ENCODE results near the gene THEMIS. TPM values are rescaled to one million over a fixed set of nuclear protein-coding genes. Genes with fewer than 3 reads are reported as not detected.
"Not testable (repeated sequence)": the region's sequence is repeated elsewhere in the genome, so short reads cannot be mapped to it uniquely, and the experiment has no call there.

Gene THEMIS
- total RNA-seq, 2 donors from 2014 or later: 3.8 to 44.2 TPM

GRCh38 chr6:127793396-127793795 is 107.5 kb downstream of the THEMIS start:
- Mint-ChIP-seq H3K36me3 (no peaks in the 10 kb centered on the region), H3K27ac (no peak overlapping the region), H3K9me3 (no peaks in the 10 kb centered on the region), H3K4me3 (no peak overlapping the region), H3K27me3 (no peaks in the 10 kb centered on the region), H3K4me1 (ENCODE audit: low read depth in 2 of 2) (no peaks in the 10 kb centered on the region)
- no peak for DNase-seq (ENCODE audit: low spot score)
- no peak for ATAC-seq

GRCh38 chr6:127792616-127793015 is 108.2 kb downstream of the THEMIS start:
- H3K4me3 Mint-ChIP-seq: no peak overlapping the region
- no peak overlapping the region for H3K27ac Mint-ChIP-seq
- H3K27me3 Mint-ChIP-seq: no peaks in the 10 kb centered on the region
- no peaks in the 10 kb centered on the region for H3K4me1 Mint-ChIP-seq (ENCODE audit: low read depth in 2 of 2)
- no peaks in the 10 kb centered on the region for H3K36me3 Mint-ChIP-seq
- DNase-seq (ENCODE audit: low spot score) (no peak), ATAC-seq (no peak)
- H3K9me3 Mint-ChIP-seq: no peaks in the 10 kb centered on the region

DNA sequence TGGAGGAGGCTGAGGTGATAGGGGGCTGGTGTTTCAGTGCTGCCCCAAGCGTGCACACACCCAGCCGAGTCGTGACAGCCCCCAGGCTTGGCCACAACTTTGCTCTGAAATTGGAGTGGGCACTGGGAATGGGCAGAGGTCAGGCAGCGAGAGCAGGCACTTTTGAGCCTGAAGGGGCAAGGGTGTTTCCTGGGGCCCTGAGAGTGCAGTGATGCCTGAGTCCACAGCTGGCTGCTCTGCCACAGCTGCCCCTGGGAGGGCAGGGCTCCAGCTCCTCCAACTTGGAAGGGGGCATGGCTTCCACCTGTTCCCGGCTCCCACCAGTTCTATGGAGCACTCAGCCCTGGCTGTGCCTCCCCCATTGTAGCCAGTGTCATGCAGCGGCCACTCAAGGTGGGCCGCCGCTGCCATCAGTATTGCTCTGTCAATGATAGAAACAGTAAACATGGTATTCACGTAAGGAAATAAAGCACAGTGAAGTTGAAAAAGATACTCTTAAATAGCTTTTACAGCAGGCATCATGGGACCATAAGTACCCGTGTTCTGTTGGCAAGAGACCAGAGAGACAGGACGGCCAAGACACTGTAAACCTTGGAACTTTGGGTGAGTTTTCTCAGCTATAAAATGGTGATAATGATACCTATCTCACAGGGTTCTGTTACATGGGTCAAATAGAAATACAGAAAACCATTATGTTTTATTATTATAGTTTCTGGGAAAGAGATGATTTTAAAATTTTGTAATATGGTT is 108.9 kb downstream of the THEMIS start:
- H3K4me1 Mint-ChIP-seq (ENCODE audit: low read depth in 2 of 2): no peaks in the 10 kb centered on the region
- H3K36me3 Mint-ChIP-seq: no peaks in the 10 kb centered on the region
- DNase-seq (ENCODE audit: low spot score) (no peak), ATAC-seq (peak in 1 of 2 donors; percentile 6)
- H3K27ac Mint-ChIP-seq: no peak overlapping the region
- H3K9me3 Mint-ChIP-seq: no peaks in the 10 kb centered on the region
- H3K4me3 Mint-ChIP-seq: no peak overlapping the region
- H3K27me3 Mint-ChIP-seq: no peaks in the 10 kb centered on the region

DNA sequence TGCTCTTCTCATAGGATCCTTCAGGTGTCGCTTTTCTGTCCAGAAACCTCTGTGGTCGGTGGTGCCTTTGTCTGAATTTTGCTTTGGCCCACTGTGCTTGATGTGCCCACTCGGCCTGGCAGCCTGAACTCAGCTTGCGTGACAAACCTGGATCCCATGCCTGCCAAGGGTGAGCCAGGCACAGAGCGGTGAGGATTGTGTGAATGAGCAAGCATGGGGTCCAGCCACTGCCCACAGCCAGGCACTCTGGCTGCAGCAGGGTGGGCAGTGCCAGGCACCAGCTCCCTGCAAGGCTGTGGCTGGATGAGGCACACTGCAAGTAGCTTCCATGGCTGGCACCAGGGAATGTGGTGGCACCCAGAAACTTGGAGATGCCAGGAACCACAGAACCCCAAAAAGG is 110.3 kb downstream of the THEMIS start:
- H3K36me3 Mint-ChIP-seq: no peaks in the 10 kb centered on the region
- H3K4me1 Mint-ChIP-seq (ENCODE audit: low read depth in 2 of 2): no peaks in the 10 kb centered on the region
- no peaks in the 10 kb centered on the region for H3K9me3 Mint-ChIP-seq
- no peaks in the 10 kb centered on the region for H3K27me3 Mint-ChIP-seq
- H3K4me3 Mint-ChIP-seq: no peak overlapping the region
- DNase-seq (ENCODE audit: low spot score): no peak
- H3K27ac Mint-ChIP-seq: no peak overlapping the region
- peak; percentile 20 to 31 for ATAC-seq

DNA sequence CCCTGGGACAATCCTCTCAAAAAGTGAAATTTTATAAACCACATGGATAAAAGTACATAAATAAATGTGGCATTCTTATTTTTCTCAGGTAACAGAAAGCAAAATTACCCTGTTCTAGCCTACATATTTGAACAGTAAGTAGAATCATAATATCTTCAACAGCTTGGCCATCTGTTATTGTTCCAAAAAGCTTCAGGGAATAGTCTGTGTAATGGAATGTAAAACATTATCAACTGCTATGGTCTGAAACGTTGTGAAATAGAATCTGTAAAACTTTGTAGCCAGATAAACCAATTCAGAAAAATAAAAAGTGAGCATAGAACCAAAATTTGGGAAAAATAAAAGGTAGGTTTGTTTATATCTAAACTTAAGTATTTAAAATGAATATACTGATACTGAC is 114.7 kb downstream of the THEMIS start:
- Mint-ChIP-seq H3K9me3 (peaks cover 4% of the 10 kb centered on the region), H3K27ac (no peak overlapping the region), H3K27me3 (no peaks in the 10 kb centered on the region), H3K4me1 (ENCODE audit: low read depth in 2 of 2) (no peaks in the 10 kb centered on the region), H3K36me3 (no peaks in the 10 kb centered on the region), H3K4me3 (no peak overlapping the region)
- DNase-seq (ENCODE audit: low spot score) (no peak), ATAC-seq (no peak)

DNA sequence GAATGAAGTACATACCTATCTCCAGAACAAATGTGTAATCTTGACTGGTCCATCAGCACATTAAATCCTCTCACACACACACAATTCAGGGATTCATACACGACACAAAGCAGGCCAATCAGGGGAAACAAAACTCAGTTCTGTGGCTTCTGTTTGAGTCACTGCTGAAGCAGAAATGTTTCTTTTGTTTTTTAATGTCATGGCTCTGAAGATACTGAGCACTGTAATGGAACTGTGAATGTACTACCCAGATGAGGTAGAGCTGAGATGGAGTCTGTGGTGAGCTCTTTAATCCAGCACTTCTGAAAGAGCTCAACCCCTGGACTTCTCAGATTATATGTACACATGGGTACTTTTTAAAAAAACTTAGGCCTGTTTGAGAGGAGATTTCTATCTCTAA is 116.4 kb downstream of the THEMIS start:
- Mint-ChIP-seq H3K36me3 (no peaks in the 10 kb centered on the region), H3K4me3 (no peak overlapping the region), H3K9me3 (peaks cover 4% of the 10 kb centered on the region), H3K27ac (no peak overlapping the region), H3K27me3 (no peaks in the 10 kb centered on the region), H3K4me1 (ENCODE audit: low read depth in 2 of 2) (no peaks in the 10 kb centered on the region)
- DNase-seq (ENCODE audit: low spot score) (no peak), ATAC-seq (peak in 1 of 2 donors; percentile 24)

- not testable (repeated sequence) for H3K9me3 Mint-ChIP-seq; H3K27ac Mint-ChIP-seq; H3K4me1 Mint-ChIP-seq (ENCODE audit: low read depth in 2 of 2); ATAC-seq; H3K4me3 Mint-ChIP-seq; DNase-seq (ENCODE audit: low spot score); H3K27me3 Mint-ChIP-seq; H3K36me3 Mint-ChIP-seq
Observed at GRCh38 chr6:127781636-127782272, 119.1 kb downstream of the THEMIS start.

DNA sequence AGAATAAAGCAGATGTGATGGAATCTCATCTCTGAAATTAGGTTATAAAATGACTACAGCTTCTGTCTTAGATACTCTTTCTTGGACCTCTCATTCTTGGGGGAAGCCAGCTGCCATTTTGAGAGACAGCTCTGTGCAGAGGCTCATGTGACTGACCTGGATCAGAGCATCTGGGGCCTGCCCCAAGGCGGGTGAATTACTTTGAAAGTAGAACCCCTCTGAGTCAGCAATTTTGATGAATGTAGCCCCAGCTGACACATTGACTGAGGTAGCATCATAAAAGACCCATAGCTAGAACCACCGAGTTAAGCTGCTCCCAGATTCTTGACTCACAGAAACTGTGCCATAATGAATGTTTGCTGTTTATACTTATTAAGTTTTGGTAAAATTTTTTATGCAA is 124.5 kb downstream of the THEMIS start:
- no peak for ATAC-seq
- H3K36me3 Mint-ChIP-seq: no peaks in the 10 kb centered on the region
- H3K4me1 Mint-ChIP-seq (ENCODE audit: low read depth in 2 of 2): no peaks in the 10 kb centered on the region
- H3K27me3 Mint-ChIP-seq: no peaks in the 10 kb centered on the region
- no peak for DNase-seq (ENCODE audit: low spot score)
- H3K9me3 Mint-ChIP-seq: no peaks in the 10 kb centered on the region
- no peak overlapping the region for H3K4me3 Mint-ChIP-seq
- H3K27ac Mint-ChIP-seq: no peak overlapping the region

- Mint-ChIP-seq H3K4me1 (ENCODE audit: low read depth in 2 of 2) (no peaks in the 10 kb centered on the region), H3K36me3 (no peaks in the 10 kb centered on the region), H3K27ac (no peak overlapping the region), H3K27me3 (no peaks in the 10 kb centered on the region), H3K4me3 (no peak overlapping the region), H3K9me3 (no peaks in the 10 kb centered on the region)
- DNase-seq (ENCODE audit: low spot score) (no peak), ATAC-seq (no peak)
Observed at GRCh38 chr6:127775371-127775770, 125.5 kb downstream of the THEMIS start.

GRCh38 chr6:127768745-127769144 is 132.1 kb downstream of the THEMIS start:
- Mint-ChIP-seq H3K4me3 (no peak overlapping the region), H3K4me1 (ENCODE audit: low read depth in 2 of 2) (no peaks in the 10 kb centered on the region), H3K27ac (no peak overlapping the region), H3K36me3 (no peaks in the 10 kb centered on the region), H3K9me3 (no peaks in the 10 kb centered on the region), H3K27me3 (no peaks in the 10 kb centered on the region)
- DNase-seq (ENCODE audit: low spot score) (no peak), ATAC-seq (no peak)

DNA sequence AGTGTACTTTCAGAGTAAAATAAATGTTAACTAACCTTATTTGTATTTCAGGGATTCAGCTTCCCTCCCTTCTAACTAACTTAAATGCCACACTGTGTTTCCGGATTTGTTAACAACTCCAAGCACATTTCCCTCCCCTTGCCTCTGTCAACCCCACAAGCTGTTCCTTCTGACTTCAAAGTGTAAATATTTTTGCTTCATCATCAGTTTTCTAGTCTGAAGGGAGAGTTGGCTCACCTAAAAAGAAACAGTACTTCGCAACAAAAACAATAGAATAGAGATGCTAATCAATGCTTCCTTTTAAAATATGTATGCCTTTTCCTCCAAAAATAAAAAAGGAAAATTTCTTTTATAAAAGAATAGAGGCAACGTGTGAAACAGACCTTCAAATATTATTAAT is 132.6 kb downstream of the THEMIS start:
- ATAC-seq (no peak), DNase-seq (ENCODE audit: low spot score) (no peak)
- Mint-ChIP-seq H3K27ac (no peak overlapping the region), H3K36me3 (no peaks in the 10 kb centered on the region), H3K4me1 (ENCODE audit: low read depth in 2 of 2) (no peaks in the 10 kb centered on the region), H3K27me3 (no peaks in the 10 kb centered on the region), H3K9me3 (no peaks in the 10 kb centered on the region), H3K4me3 (no peak overlapping the region)

GRCh38 chr6:127765949-127766348 is 134.9 kb downstream of the THEMIS start:
- no peak overlapping the region for H3K4me3 Mint-ChIP-seq
- H3K36me3 Mint-ChIP-seq: no peaks in the 10 kb centered on the region
- H3K4me1 Mint-ChIP-seq (ENCODE audit: low read depth in 2 of 2): no peaks in the 10 kb centered on the region
- no peaks in the 10 kb centered on the region for H3K9me3 Mint-ChIP-seq
- H3K27me3 Mint-ChIP-seq: no peaks in the 10 kb centered on the region
- no peak overlapping the region for H3K27ac Mint-ChIP-seq
- ATAC-seq (no peak), DNase-seq (ENCODE audit: low spot score) (no peak)

DNA sequence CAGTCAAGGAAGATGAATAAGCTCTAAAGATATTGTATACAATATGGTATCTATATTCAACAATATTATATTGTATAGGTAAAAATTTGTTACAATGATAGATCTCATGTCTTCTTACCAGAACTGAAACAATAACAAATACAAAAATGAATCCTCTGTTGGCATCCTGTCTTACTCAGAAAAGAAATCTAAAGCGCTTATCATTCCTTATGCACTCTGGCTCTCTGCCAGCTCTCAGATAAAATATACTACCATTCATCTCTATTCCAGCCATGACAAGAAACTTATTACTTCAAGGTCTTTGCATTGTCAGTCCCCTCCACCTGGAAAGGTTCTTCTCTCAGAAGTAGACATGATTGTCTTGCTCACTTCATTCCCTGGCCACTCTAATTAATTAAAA is 138.6 kb downstream of the THEMIS start:
- Mint-ChIP-seq H3K4me3 (no peak overlapping the region), H3K27ac (no peak overlapping the region), H3K4me1 (ENCODE audit: low read depth in 2 of 2) (no peaks in the 10 kb centered on the region), H3K27me3 (no peaks in the 10 kb centered on the region), H3K36me3 (no peaks in the 10 kb centered on the region), H3K9me3 (peaks cover 6% of the 10 kb centered on the region)
- DNase-seq (ENCODE audit: low spot score) (no peak), ATAC-seq (no peak)

DNA sequence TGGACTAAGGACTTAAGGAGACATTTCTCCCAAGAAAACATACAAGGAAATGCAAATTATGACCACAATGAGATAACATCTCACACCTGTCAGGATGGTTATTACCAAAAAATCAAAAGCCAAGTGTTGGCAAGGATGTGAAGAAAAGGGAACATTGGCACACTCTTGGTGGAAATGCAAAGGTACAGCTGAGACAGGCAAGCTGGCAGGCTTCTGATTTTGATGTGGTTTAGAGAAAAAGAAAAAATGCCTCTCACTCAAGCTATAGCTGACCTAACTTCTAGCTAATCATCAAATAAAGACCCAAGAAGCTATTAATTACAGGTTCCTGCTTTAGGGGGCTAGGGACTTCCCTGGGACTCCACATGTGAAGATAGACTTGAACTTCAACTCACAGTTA is 139.8 kb downstream of the THEMIS start:
- Mint-ChIP-seq H3K4me1 (ENCODE audit: low read depth in 2 of 2) (no peaks in the 10 kb centered on the region), H3K4me3 (no peak overlapping the region), H3K36me3 (no peaks in the 10 kb centered on the region), H3K27ac (no peak overlapping the region), H3K27me3 (no peaks in the 10 kb centered on the region), H3K9me3 (peaks cover 6% of the 10 kb centered on the region)
- ATAC-seq (no peak), DNase-seq (ENCODE audit: low spot score) (no peak)

- no peak for DNase-seq (ENCODE audit: low spot score)
- Mint-ChIP-seq H3K9me3 (no peaks in the 10 kb centered on the region), H3K27ac (no peak overlapping the region), H3K4me3 (no peak overlapping the region), H3K27me3 (peaks cover 0 to 2% of the 10 kb centered on the region in 2 donors), H3K36me3 (no peaks in the 10 kb centered on the region), H3K4me1 (ENCODE audit: low read depth in 2 of 2) (no peaks in the 10 kb centered on the region)
- no peak for ATAC-seq
Observed at GRCh38 chr6:127749095-127749494, 151.8 kb downstream of the THEMIS start.
